GM18498 (cell line): ENCODE data around the gene EML1.
A peak's percentile ranks its signal among the peaks of the same experiment; 100 is the strongest.

ENCODE experiments used
- ATAC-seq: cut with Tn5 transposase; IDR thresholded peaks from one replicate; pipeline ENCODE4 v1.9.1; 2021; ENCODE audit warnings: mild to moderate bottlenecking, moderate library complexity; ENCODE audit not compliant: unreplicated experiment

Gene EML1

GRCh38 chr14:99952453-99952852 is 159.2 kb downstream of the EML1 start:
- no peak for ATAC-seq

- ATAC-seq: no peak
Measured at GRCh38 chr14:99955826-99956455, 162.7 kb downstream of the EML1 start.

GRCh38 chr14:99958380-99958779 is 165.2 kb downstream of the EML1 start:
- ATAC-seq: no peak

GRCh38 chr14:99961826-99962518 is 168.8 kb downstream of the EML1 start:
- no peak for ATAC-seq

GRCh38 chr14:99964979-99965378 is 171.8 kb downstream of the EML1 start:
- ATAC-seq: no peak

GRCh38 chr14:99966037-99966835 is 173.0 kb downstream of the EML1 start:
- ATAC-seq: no peak

- ATAC-seq: no peak
Measured at GRCh38 chr14:99966912-99967311, 173.7 kb downstream of the EML1 start.

- no peak for ATAC-seq
Measured at GRCh38 chr14:99968191-99968920, 175.1 kb downstream of the EML1 start.

GRCh38 chr14:99968941-99969340 is 175.7 kb downstream of the EML1 start:
- ATAC-seq: no peak

- ATAC-seq: no peak
Measured at GRCh38 chr14:99969673-99970322, 176.6 kb downstream of the EML1 start.

- ATAC-seq: peak; percentile 70
Measured at GRCh38 chr14:99971087-99971940, 178.1 kb downstream of the EML1 start.

GRCh38 chr14:99971941-99972747 is 178.9 kb downstream of the EML1 start:
- ATAC-seq: peak; percentile 41

GRCh38 chr14:99972748-99973466 is 179.7 kb downstream of the EML1 start:
- no peak for ATAC-seq

GRCh38 chr14:99975190-99975589 is 182.0 kb downstream of the EML1 start:
- ATAC-seq: no peak

- no peak for ATAC-seq
Measured at GRCh38 chr14:99976021-99976420, 182.8 kb downstream of the EML1 start.

- ATAC-seq: no peak
Measured at GRCh38 chr14:99976681-99977080, 183.5 kb downstream of the EML1 start.

GRCh38 chr14:99980299-99980698 is 187.1 kb downstream of the EML1 start:
- no peak for ATAC-seq

GRCh38 chr14:99981806-99982205 is 188.6 kb downstream of the EML1 start:
- ATAC-seq: no peak
